ENCODE measurements around the gene YARS2.

Gene YARS2

DNA sequence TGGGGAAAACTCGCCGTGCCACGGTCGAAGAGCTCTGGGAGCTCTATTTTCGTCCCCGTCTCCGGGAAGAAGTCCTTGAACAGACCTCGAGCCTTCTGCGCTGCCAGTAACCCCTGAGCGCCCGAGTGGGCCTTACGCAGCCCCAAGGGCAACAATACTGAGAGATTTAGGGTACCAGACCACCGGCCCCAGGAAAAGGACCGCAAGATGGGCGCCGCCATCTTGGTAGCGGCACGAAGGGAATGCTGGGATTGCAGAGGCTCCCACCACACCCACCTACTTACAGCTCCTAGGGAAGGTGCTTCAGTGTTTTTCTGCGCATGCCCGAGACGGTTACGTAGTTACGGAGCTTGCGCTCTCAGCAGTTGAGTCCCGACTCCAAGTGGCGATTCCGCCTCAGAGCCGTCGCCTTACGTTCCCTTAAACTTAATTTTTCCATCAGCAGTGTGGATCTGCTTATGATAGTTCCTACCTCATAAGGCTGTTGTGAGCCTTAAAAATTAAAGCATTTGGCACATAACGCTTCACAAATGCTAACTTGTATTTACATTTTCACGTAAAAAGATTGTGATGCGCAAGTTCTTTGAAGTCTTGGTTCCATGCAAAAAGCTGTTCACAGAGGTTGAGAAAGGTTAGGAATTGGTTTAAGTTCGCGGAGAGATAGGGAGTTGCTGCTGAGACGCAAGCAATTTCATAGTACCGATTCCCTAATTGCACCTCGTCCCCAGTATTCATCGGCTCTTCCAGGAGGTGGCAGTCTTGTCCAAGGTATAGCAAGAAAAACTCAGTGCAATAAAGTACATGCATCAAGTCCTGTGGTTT lies at the start of gene YARS2:
TSS of gene YARS2 (minus strand) at position 244 of the 822 bp plus-strand sequence. CDS start at position 221, 23 bp downstream.
- peak; percentile 93 for DNase-seq (ENCODE audit: low spot score)

DNA sequence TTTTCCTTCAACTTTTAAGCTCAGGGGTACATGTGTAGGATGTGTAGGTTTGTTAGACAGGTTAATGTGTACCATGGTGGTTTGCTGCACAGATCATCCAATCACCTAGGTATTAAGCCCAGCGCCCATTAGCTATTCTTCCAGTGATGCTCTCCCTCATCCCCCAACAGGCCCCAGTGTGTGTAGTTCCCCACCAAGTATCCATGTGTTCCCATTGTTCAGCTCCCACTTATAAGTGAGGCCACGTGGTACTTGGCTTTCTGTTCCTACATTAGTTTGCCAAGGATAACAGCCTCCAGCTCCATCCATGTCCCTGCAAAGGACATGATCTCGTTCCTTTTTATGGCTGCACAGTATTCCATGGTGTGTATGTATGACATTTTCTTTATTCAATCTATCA lies 48.6 kb upstream of the YARS2 start:
- no peak for DNase-seq (ENCODE audit: low spot score)

- no peak for DNase-seq (ENCODE audit: low spot score)
Observed at GRCh38 chr12:32801269-32801980, 45.7 kb upstream of the YARS2 start.

DNA sequence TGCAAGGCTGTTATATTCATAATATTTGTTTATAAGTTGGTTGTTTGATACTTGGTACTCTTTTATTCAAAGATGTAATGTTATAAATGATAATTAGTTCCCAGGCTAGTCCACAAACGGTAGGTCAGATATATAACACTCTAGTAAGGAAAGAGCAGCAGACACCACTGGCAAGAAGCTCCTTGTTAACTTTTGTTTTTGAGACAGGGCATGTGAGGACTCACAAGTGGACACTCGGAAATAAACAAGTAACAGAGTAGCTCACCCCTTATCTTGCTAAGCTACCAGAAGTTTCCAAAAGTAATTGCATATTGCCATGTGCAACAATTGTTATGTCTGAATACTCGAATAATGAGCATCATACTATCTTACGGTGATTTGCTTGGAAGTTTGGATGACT lies 38.6 kb upstream of the YARS2 start:
- no peak for DNase-seq (ENCODE audit: low spot score)

DNA sequence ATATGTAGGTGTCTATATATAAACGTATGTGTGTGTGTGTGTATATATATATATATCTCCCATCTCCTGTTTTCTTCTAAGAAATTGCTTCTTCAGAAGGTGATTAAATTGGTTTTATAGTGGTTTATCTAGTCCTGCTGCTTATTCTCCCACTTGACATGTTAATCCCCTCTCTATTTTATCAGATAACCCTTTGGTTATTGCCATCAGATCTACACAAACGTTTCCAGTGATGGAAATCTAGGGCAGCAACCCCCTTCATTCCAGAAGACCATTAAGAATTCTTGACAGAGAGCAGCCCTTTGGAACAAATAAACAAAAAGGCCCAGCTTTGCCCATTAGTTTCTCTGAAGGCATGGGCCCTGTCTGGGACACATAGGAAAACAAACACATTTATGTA lies 34.2 kb upstream of the YARS2 start:
- DNase-seq (ENCODE audit: low spot score) = no peak

- no peak for DNase-seq (ENCODE audit: low spot score)
Observed at GRCh38 chr12:32789446-32789845, 33.7 kb upstream of the YARS2 start.

DNA sequence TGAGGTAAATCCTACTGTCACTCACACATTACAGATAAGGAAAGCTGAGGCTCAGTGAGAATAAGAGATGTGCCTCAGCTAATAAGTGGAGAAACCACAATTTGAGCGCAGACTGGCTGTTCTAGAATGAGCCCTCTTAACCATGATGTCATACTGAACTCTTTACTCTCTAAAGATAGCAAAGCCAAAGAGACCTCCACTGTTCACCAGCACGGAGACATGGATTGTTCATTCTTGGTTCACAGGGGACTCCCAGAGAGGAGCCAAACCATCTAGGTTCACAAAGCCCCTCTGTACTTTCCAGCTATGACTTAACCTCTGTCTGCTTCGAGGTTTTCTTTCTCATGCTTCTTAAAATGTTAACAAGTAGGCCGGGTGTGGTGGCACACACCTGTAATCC lies 32.7 kb upstream of the YARS2 start:
- no peak for DNase-seq (ENCODE audit: low spot score)

DNA sequence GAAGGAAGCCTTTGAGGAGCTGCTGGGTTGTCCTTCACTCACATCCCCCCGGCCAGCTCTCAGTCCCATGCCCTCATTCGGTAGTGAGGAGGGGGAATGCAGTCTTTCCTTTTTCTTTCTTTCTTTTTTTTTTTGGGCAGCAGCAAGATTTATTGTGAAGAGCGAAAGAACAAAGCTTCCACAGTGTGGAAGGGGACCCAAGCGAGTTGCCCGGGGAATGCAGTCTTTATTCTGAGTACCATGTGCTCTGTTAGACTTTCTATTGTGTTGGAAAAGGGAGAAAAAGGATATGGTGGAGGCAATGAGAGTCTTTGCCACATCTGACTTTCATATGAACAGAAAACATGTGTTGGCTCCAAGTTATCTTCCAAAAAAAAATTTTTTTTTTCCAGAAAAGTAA lies 29.9 kb upstream of the YARS2 start:
- DNase-seq (ENCODE audit: low spot score) = no peak

- DNase-seq (ENCODE audit: low spot score) = no peak
Observed at GRCh38 chr12:32783029-32783428, 27.3 kb upstream of the YARS2 start.

GRCh38 chr12:32780071-32780470 lies 24.4 kb upstream of the YARS2 start:
- DNase-seq (ENCODE audit: low spot score) = no peak

GRCh38 chr12:32777691-32778175 lies 22.0 kb upstream of the YARS2 start:
- DNase-seq (ENCODE audit: low spot score) = no peak

GRCh38 chr12:32777159-32777558 lies 21.5 kb upstream of the YARS2 start:
- no peak for DNase-seq (ENCODE audit: low spot score)

DNA sequence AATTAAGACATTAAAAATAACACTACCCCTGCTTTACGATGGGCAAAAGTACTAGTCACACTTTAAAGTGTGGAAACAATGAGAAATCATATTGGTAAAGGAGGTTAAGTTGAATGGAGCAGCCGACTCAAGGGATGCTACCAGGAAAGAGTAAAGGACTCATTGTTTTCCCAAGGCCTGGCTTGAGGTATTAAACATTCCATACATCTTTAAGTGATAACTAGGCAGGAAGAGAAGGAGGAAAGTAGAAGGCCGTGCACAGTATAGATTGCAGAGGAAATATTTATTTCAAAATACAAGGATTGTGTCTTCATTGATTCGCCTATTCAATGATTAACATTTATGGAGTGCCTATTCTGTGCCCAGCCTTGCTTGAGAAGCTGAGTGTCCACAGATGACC lies 20.6 kb upstream of the YARS2 start:
- no peak for DNase-seq (ENCODE audit: low spot score)

DNA sequence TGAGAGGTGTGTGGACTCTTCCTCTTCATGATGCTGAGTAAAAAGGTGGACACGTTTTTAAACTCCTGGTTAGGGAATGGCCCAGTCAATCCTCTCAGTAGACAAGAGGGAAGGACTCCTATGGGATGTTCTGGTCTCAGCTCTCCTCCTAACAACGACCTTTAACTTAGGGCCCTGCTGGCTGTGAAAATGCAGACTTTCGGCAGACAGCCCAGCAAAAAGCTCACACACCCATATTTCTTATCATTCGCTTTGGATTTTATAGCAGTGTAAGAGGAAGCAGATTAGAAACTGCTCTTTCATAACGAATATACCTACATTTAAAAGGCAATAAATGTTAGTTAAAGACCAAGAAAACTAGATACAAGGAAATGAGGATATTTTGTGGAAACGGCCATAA lies 18.0 kb upstream of the YARS2 start:
- no peak for DNase-seq (ENCODE audit: low spot score)

- no peak for DNase-seq (ENCODE audit: low spot score)
Observed at GRCh38 chr12:32770141-32770540, 14.4 kb upstream of the YARS2 start.

- no peak for DNase-seq (ENCODE audit: low spot score)
Observed at GRCh38 chr12:32768518-32768917, 12.8 kb upstream of the YARS2 start.

DNA sequence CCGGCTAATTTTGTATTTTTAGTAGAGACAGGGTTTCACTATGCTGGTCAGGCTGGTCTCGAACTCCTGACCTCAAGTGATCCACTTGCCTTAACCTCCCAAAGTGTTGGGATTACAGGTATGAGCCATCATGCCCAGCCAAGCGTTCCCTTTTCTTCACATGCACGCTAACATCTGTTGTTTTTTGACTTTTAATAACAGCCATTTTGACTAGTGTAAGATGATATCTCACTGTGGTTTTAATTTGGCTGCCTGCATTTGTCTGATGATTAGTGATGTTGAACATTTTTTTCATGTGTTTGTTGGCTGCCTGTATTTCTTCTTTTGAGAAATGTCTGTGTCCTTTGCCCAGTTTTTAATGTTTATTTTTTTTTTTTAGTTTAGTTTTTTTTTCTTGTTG lies 10.2 kb upstream of the YARS2 start:
- no peak for DNase-seq (ENCODE audit: low spot score)

DNA sequence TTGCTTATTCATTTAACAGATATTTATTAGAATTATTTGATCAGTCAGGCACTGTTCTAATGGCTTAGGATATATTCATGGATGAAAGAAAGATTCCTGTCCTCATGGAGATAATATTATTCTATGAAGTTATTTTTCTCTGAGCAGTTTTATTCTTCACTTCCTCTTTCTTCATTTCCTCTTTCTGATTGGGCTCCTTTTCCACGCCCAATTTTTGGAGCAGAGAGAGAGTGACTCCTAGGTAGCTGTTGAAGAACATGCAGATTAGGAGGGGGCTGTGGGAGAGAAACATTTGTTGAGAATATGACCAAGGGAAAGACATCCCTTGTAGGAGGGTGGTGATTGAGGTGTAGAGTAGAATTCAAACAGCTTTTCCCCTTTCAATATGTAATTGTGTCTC lies 6.0 kb upstream of the YARS2 start:
- DNase-seq (ENCODE audit: low spot score) = no peak

DNA sequence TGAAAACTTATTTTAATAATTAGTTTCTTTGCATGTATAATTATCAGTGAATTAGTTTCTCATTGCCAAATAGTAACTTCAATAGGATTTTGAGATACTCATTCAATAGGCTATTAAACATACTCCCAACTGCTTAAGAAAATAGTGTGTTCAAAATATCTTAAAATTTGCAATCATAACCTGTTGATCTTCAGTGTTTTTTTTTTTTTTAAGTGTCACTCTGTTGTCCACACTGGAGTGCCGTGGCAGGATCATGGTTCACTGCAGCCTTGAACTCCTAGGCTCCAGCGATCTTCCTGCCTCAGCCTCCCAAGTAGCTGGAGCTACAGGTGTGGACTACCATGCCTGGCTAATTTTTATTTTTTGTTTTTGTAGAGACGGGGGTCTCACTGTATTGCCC lies 1.5 kb upstream of the YARS2 start:
- no peak for DNase-seq (ENCODE audit: low spot score)

DNA sequence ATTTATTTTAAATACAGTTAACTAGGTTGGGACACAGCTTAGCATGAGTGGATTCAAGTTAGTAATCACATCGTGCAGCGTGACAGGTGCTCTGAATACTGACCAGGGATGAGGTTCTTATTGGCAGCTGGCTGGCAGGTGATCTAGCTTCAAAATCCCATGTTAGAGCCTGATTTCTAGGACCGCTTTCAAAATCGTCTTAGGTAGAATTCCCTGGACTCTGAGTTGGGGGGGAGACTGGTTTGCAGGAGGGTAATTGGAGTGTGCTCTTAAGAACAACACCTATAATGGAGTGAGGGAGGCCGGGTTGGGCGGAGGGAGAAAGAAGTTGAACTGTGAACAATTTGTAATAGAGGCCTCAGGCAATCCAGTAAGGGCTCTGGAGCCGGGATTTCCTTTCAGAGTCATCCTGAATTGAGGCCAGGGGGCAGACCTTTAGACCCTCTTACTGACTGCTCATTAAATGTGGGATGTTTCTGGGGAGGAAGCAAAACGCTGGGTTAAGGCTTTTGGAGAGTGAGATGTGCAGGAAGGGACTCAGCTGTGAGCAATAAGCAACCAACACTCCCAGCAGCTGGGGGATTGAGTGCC lies 874 bp upstream of the YARS2 start:
- no peak for DNase-seq (ENCODE audit: low spot score)

DNA sequence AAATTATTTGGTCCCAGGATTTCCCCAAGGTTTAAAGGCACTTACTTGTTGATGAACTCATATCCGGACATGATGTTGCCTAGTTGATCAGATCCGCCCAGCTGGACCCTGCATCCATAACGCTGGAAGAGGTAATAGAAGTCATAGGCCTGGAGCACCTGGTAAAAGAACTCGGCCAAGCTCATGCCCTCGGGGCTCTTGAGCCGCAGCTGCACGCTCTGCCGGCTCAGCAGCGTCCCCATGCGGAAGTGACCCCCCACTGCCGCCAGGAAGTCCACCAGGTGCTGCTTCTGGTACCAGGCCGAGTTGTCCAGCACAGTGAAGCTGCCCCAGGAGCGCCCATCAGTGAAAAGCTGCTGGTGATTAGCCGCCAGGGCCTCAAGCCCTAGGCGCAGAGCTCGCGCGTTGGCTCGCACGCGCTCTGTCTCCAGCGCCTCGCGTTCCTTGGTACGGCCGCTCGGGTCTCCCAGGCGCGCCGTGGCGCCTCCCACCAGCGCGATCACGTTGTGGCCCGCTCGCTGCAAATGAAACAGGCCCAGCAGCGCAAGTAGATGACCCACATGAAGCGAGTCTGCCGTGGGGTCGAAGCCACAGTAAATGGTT lies 545 bp downstream of the YARS2 start:
- DNase-seq (ENCODE audit: low spot score) = peak; percentile 82

DNA sequence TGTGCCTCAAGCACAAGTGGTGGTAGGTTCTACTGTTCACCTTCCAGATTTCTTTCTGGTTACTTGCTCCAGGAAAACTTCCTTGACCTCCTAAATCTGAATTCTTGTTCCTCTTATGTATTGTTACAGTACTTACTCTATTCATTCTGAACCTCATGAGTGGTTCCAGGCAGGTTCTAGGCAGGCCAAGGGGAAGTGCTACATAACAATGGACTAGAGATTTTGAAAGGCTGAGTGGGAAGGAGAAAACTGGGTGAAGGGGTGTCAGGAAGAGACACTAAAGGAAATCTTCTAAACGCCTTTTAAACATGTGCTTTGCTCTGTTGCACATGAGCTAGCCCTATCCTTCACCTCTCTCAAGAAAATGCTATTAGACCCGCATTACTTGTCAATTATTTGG lies 1.6 kb downstream of the YARS2 start:
- peak; percentile 8 for DNase-seq (ENCODE audit: low spot score)

- no peak for DNase-seq (ENCODE audit: low spot score)
Observed at GRCh38 chr12:32753605-32754004, 2.1 kb downstream of the YARS2 start.

Data from activated CD4-positive, alpha-beta T cell treated with anti-CD3 and anti-CD28 coated beads, Interleukin-2, Interleukin-4, amounts not matched to agents 100 ng/mL and 50 ng/mL, durations not matched to agents 16 hours and 8 hours (primary cell).